Measurements from ENCODE around the gene DELE1.

Gene DELE1

GRCh38 chr5:141929398-141930058 is 5.9 kb downstream of the DELE1 start:
- DNase-seq = no peak

- no peak for DNase-seq
These were observed 8.0 kb downstream of the DELE1 start for GRCh38 chr5:141931694-141932093.

- no peak for DNase-seq
These were observed 9.5 kb downstream of the DELE1 start for GRCh38 chr5:141933151-141933550.

GRCh38 chr5:141934099-141934844 is 10.6 kb downstream of the DELE1 start:
- DNase-seq = peak; percentile 66

- no peak for DNase-seq
These were observed 11.9 kb downstream of the DELE1 start for GRCh38 chr5:141935538-141935937.

GRCh38 chr5:141940695-141941271 is 17.1 kb downstream of the DELE1 start:
- no peak for DNase-seq

GRCh38 chr5:141941307-141941706 is 17.6 kb downstream of the DELE1 start:
- no peak for DNase-seq

- no peak for DNase-seq
These were observed 18.1 kb downstream of the DELE1 start for GRCh38 chr5:141941779-141942178.

GRCh38 chr5:141942185-141942857 is 18.6 kb downstream of the DELE1 start:
- no peak for DNase-seq

GRCh38 chr5:141944076-141944475 is 20.4 kb downstream of the DELE1 start:
- no peak for DNase-seq

GRCh38 chr5:141945511-141946051 is 21.9 kb downstream of the DELE1 start:
- DNase-seq = no peak

GRCh38 chr5:141947316-141947715 is 23.6 kb downstream of the DELE1 start:
- DNase-seq = no peak

- no peak for DNase-seq
These were observed 25.1 kb downstream of the DELE1 start for GRCh38 chr5:141948812-141949211.

- DNase-seq = no peak
These were observed 25.8 kb downstream of the DELE1 start for GRCh38 chr5:141949511-141949910.

- no peak for DNase-seq
These were observed 26.7 kb downstream of the DELE1 start for GRCh38 chr5:141950207-141951005.

- no peak for DNase-seq
These were observed 27.7 kb downstream of the DELE1 start for GRCh38 chr5:141951332-141951781.

- no peak for DNase-seq
These were observed 28.3 kb downstream of the DELE1 start for GRCh38 chr5:141952020-141952419.

GRCh38 chr5:141954194-141954593 is 30.5 kb downstream of the DELE1 start:
- no peak for DNase-seq

GRCh38 chr5:141957367-141957996 is 33.8 kb downstream of the DELE1 start:
- no peak for DNase-seq

GRCh38 chr5:141958113-141958512 is 34.4 kb downstream of the DELE1 start, which contains the start of gene PCDH12:
Gene PCDH12 (minus strand): TSS chr5:141958202. CDS start chr5:141957851, 351 bp downstream.
- DNase-seq = peak; percentile 3

- DNase-seq = no peak
These were observed 35.0 kb downstream of the DELE1 start for GRCh38 chr5:141958546-141959172.
